Ovary (tissue), 9 donors: ENCODE results near the gene PGAM2. TPM values are rescaled to one million over a fixed set of nuclear protein-coding genes. Genes with fewer than 3 reads are reported as not detected.

Source experiments
- DNase-seq, 5 donors: peaks; one replicate each; pipeline ENCODE4 v3.0.0-alpha.2; 2019 to 2020
- H3K27ac ChIP-seq, 2 donors: fragments of 200-600 bp; one replicate each; pipeline versions ENCODE4 v1.5.1 to v1.8.0; 2019 to 2022
- H3K27me3 ChIP-seq: fragments of 200-600 bp; one replicate; pipeline ENCODE4 v1.8.0; 2022
- H3K36me3 ChIP-seq: fragments of 200-600 bp; sonication (generic); one replicate; pipeline ENCODE4 v1.5.1; 2019
- H3K4me1 ChIP-seq: one replicate; pipeline ENCODE4 v1.8.1; 2013; ENCODE audit warnings: mild to moderate bottlenecking, moderate library complexity; ENCODE audit not compliant: insufficient read depth
- H3K4me3 ChIP-seq: fragments of 200-600 bp; sonication (generic); one replicate; pipeline ENCODE4 v1.5.1; 2017
- H3K9me3 ChIP-seq, 2 donors: fragments of 200-600 bp in 1 of 2; sonication (generic) in 1 of 2; one replicate each; pipeline versions ENCODE4 v1.5.1 to v1.8.1; 2013 to 2019; ENCODE audit warnings: mild to moderate bottlenecking in 1 of 2, moderate library complexity in 1 of 2
- EP300 ChIP-seq: sonication (generic); formaldehyde crosslinking; IDR thresholded peaks from one replicate; pipeline ENCODE4 v1.6.1; 2017; ENCODE audit warnings: antibody characterized with exemption
- POLR2A ChIP-seq: fragments of 450-650 bp; IDR thresholded peaks from one replicate; pipeline ENCODE4 v1.6.1; 2017; ENCODE audit warnings: antibody characterized with exemption, mild to moderate bottlenecking, moderate library complexity
- WGBS, 3 donors: extraction: QIAGEN DNeasy Blood & Tissue Kit in 1 of 3; methylation state at CpG; one replicate each; pipeline versions ENCODE4 v1.1.5 to v1.1.7; 2013 to 2017; 5-methylcytosine and 5-hydroxymethylcytosine counted together
- intact Hi-C, 4 donors: fragments of 100-400 bp; cut with DNase I; formaldehyde crosslinking; loops; one replicate each; pipeline versions ENCODE4 v1.11.0 to v1.15.1; 2022 to 2023
- polyA plus RNA-seq, 2 donors: library from polyadenylated mRNA; stranded (reverse); fragments of 200-250 nt in 1 of 2; fragments of 350-450 nt in 1 of 2; fragmentation: Illumina TruSeq in 1 of 2; extraction: RNeasy Lipid Tissue Mini Kit (QIAGEN cat#74804) in 1 of 2; gene quantifications; one replicate each; pipeline ENCODE4 v1.2.3, GENCODE V29; 2013 to 2014
- total RNA-seq, 7 donors: library from RNA; depleted of rRNA in 2 of 7; stranded (reverse); fragments of >200 nt in 2 of 7; fragmentation: NEBNext Ultra II Directional in 3 of 7; extraction: Animal tissue kit (Norgen Biotek cat#: 25700) in 3 of 7; gene quantifications; one replicate each; pipeline versions ENCODE4 v1.1.0 to v1.2.4, GENCODE V29; 2016 to 2023
- TF ChIP-seq, protein P1 (sequence below), 3 donors: fragments of 450-650 bp in 2 of 3; fragments of 200-600 bp in 1 of 3; IDR thresholded peaks; one replicate each; pipeline versions ENCODE4 v1.5.1 to v1.8.0; 2016 to 2022; ENCODE audit warnings: antibody characterized with exemption in 3 of 3, mild to moderate bottlenecking in 1 of 3
- donor health status: DM: no; HTN: no; CAD: no; lungs with moderate emphysema.
- donor health status: DM: no; HTN: no; CAD: no.
- donor health status: Bipolar disorder and iron deficiency.
- donor health status: DM: yes; HTN: yes; CAD: no.
- donor health status: DM: no; HTN: no; CAD: no.
- donor health status: DM: yes; HTN: yes; CAD: no.

Gene PGAM2
- total and polyA plus RNA-seq, 9 donors: 0.40 to 3.2 (median 1.7) TPM; not detected in 2

DNA sequence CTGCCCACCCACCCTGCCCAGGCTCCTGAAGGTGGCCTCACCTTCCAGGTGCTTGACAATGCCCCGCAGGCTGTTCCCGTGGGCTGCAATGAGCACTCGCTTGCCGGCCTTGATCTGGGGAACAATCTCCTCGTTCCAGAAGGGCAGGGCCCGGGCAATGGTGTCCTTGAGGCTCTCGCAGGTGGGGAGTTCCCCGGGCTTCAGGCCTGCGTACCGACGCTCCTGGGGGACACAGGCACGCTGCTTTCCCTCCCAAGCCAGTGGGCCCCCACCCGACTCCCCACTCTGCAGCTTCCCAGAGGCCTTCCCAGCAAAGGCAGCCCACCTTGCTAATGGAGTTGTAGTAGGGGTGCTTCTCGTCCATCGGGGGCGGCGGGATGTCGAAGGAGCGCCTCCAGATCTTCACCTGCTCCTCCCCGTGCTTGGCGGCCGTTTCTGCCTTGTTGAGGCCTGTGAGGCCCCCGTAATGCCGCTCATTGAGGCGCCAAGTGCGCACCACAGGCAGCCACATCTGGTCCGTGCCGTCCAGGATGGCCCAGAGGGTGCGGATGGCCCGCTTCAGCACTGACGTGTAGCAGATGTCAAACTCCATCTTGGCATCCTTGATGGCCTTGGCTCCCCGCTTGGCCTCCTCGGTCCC, 456 bp downstream of the PGAM2 start:
- Histone ChIP-seq H3K4me3 (no peak overlapping the region), H3K27me3 (no peaks in the 10 kb centered on the region), H3K27ac (no peak overlapping the region), H3K4me1 (peaks cover 15% of the 10 kb centered on the region), H3K36me3 (no peaks in the 10 kb centered on the region), H3K9me3 (no peaks in the 10 kb centered on the region)
- DNase-seq: peak in 2 of 5 donors; percentile 42 to 50
- intact Hi-C loops: no loop called here
- TF ChIP-seq, protein P1, sequence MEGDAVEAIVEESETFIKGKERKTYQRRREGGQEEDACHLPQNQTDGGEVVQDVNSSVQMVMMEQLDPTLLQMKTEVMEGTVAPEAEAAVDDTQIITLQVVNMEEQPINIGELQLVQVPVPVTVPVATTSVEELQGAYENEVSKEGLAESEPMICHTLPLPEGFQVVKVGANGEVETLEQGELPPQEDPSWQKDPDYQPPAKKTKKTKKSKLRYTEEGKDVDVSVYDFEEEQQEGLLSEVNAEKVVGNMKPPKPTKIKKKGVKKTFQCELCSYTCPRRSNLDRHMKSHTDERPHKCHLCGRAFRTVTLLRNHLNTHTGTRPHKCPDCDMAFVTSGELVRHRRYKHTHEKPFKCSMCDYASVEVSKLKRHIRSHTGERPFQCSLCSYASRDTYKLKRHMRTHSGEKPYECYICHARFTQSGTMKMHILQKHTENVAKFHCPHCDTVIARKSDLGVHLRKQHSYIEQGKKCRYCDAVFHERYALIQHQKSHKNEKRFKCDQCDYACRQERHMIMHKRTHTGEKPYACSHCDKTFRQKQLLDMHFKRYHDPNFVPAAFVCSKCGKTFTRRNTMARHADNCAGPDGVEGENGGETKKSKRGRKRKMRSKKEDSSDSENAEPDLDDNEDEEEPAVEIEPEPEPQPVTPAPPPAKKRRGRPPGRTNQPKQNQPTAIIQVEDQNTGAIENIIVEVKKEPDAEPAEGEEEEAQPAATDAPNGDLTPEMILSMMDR (IDR thresholded peaks at IDR 0.05): no peak
- no peak for TF ChIP-seq POLR2A
- no peak for TF ChIP-seq EP300
- 4 to 23% (median 7%) methylated on average over 32 to 33 of the region's 33 CpGs for WGBS, 3 donors

DNA sequence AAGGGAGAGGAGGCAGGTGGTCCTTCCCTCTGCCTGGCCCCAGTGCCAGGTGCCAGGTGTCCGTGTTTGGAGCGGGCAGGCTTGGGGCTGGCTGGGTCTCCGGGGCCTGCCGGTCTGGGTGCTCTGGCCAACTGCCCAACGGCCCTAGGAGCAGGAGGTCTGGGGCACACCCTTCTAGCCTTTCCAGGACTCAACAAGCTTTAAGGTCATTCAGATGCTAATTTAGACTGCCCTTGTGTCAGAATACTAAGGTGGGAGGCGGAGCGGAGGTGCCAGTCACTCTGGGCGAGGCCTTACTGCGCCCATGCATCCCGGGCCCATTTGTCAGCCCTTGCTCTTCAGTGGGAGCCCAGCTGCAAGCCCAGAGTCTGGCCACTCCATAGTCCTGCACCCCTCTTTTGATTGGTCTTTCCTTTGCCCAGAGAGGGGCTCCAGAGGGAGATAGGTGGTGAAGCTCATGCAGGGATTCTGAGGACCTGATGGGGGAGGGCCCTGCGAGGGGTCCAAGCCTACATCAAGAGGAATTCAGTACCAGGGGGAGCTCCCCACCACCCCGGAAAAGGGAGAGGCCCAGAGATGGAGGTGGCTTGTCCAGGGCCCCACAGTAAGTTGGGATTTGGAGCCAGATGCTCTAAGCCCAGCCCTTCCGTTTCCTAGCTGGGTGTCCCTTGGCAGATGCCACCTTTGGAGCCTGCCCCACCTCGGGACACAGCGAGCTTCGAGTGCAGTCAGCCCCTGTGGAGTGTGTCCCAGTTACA, 1.3 kb downstream of the PGAM2 start:
- Histone ChIP-seq H3K4me1 (peaks cover 15% of the 10 kb centered on the region), H3K9me3 (no peaks in the 10 kb centered on the region), H3K36me3 (no peaks in the 10 kb centered on the region), H3K27me3 (no peaks in the 10 kb centered on the region), H3K27ac (peak overlapping the region in 1 of 2 donors; percentile 17), H3K4me3 (no peak overlapping the region)
- WGBS, 3 donors: 22 to 35% (median 25%) methylated on average over 13 to 16 of the region's 16 CpGs
- no peak for TF ChIP-seq EP300
- DNase-seq: peak in 2 of 5 donors; percentile 41 to 45
- intact Hi-C loops: no loop called here

DNA sequence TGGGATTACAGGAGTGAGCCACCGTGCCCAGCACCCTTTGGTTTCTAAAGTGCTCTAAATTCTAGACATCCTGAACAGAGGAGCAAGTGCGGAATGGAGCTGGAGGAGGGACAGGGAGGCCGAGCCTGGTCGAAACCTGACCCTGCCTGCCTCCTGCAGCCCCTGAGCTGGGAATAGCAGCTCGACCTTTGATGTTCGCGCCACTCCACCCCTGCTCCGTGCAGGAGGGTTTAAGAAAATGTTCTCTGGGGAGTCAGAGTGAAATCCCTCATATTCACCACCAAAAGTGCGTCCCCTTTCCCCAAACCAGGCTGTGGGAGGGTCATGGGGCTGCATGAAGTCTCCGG, 1.8 kb downstream of the PGAM2 start:
- peak in 1 of 5 donors; percentile 17 for DNase-seq
- H3K9me3 ChIP-seq: no peaks in the 10 kb centered on the region
- intact Hi-C loops: no loop called here
- no peaks in the 10 kb centered on the region for H3K36me3 ChIP-seq
- peak overlapping the region in 1 of 2 donors; percentile 17 for H3K27ac ChIP-seq
- TF ChIP-seq POLR2A (no peak), EP300 (no peak)
- WGBS, 3 donors: 34 to 36% (median 36%) methylated on average over 10 of the region's 10 CpGs
- H3K4me3 ChIP-seq: no peak overlapping the region
- no peaks in the 10 kb centered on the region for H3K27me3 ChIP-seq
- H3K4me1 ChIP-seq: peaks cover 15% of the 10 kb centered on the region

DNA sequence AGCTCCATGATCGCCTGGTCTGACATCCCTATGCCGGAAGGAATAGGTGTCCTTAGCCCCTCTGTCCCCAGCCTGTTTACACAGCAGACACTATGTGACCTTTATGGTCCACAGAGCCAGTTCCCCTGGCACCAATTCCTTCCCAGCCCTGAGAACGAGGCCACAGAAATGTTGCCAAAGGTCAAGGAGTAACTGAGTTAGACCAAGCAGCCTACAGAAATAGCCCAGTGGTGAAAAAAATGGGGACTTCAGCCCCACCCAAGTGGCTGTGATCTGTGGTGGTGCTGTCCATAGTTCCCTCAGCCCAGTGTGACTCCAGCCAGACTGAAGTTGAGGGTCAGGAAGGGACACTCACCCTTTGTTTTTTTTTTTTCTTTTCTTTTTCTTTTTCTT, 2.5 kb downstream of the PGAM2 start:
- H3K36me3 ChIP-seq: no peaks in the 10 kb centered on the region
- H3K4me1 ChIP-seq: peaks cover 15% of the 10 kb centered on the region
- H3K9me3 ChIP-seq: no peaks in the 10 kb centered on the region
- peak in 1 of 5 donors; percentile 26 for DNase-seq
- no peak overlapping the region for H3K4me3 ChIP-seq
- no peak overlapping the region for H3K27ac ChIP-seq
- WGBS, 3 donors: 57 to 61% (median 61%) methylated on average over 3 of the region's 3 CpGs
- no peaks in the 10 kb centered on the region for H3K27me3 ChIP-seq
- TF ChIP-seq POLR2A (no peak), EP300 (no peak)
- TF ChIP-seq, protein P1 (IDR thresholded peaks at IDR 0.05): no peak
- intact Hi-C loops: no loop called here

DNA sequence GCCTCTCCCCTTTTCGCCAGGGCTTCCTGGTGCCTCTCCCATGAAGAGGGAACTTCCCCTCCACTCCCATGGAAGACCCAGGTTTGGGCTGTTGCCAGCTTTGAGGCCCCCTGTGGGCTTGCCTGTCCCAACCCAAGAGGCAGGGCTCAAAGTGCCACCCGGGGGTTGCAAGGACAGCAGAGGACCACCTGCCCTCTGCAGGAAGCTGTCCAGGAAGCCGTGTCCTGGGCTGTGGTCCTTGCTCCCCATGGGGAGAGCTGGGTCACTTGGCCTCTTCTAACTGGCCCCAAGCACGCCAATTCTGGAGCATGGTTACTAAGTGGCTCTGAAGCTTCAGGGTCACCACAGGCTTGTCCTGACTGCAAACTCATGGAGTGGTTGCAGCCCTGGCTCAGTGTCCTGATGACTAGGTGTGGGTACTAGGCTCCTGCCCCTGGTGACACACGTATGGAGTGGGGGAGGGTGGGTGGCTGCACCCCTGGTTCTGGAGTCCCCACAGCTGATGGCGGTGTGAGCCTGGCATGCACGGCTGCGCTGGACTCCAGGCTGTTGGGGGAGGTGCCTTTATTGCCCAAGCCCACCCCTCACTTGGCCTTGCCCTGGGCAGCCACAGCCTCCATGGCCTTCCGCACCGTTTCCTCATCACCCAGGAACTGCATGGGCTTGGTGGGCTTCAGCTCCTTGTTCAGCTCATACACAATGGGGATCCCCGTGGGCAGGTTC, 3.0 kb downstream of the PGAM2 start:
- Histone ChIP-seq H3K4me1 (peaks cover 15% of the 10 kb centered on the region), H3K36me3 (no peaks in the 10 kb centered on the region), H3K9me3 (no peaks in the 10 kb centered on the region), H3K27ac (no peak overlapping the region), H3K4me3 (no peak overlapping the region), H3K27me3 (no peaks in the 10 kb centered on the region)
- 78 to 81% (median 80%) methylated on average over 8 to 11 of the region's 11 CpGs for WGBS, 3 donors
- intact Hi-C loops: no loop called here
- DNase-seq: peak in 2 of 5 donors; percentile 37 to 44
- TF ChIP-seq, protein P1 (IDR thresholded peaks at IDR 0.05): no peak
